Left lung (tissue), 10 donors: ENCODE results near the gene INTS15. TPM values are rescaled to one million over a fixed set of nuclear protein-coding genes. Genes with fewer than 3 reads are reported as not detected.

Source experiments
- ATAC-seq: fragments of 200-7000 bp; cut with Tn5 transposase; one replicate; pipeline ENCODE4 v1.9.1; 2020; ENCODE audit warnings: moderate library complexity
- DNase-seq, 4 donors: peaks; one replicate each; pipeline ENCODE4 v3.0.0-alpha.2; 2013 to 2020
- H3K27ac ChIP-seq, 2 donors: fragments of 200-600 bp; sonication (generic) in 1 of 2; one replicate each; pipeline versions ENCODE4 v1.5.0 to v1.8.0; 2020 to 2021
- H3K27me3 ChIP-seq, 2 donors: fragments of 200-600 bp; sonication (generic) in 1 of 2; one replicate each; pipeline versions ENCODE4 v1.5.0 to v1.8.0; 2020 to 2021
- H3K36me3 ChIP-seq, 2 donors: fragments of 200-600 bp; sonication (generic) in 1 of 2; one replicate each; pipeline versions ENCODE4 v1.5.0 to v1.8.0; 2020 to 2021
- H3K4me1 ChIP-seq, 2 donors: fragments of 200-600 bp; one replicate each; pipeline ENCODE4 v1.8.0; 2021
- H3K4me3 ChIP-seq, 2 donors: fragments of 200-600 bp; sonication (generic) in 1 of 2; one replicate each; pipeline versions ENCODE4 v1.5.0 to v1.8.0; 2020 to 2021; ENCODE audit warnings: mild to moderate bottlenecking in 1 of 2
- H3K9me3 ChIP-seq, 2 donors: fragments of 200-600 bp; sonication (generic) in 1 of 2; one replicate each; pipeline versions ENCODE4 v1.5.0 to v1.8.0; 2020 to 2021
- CTCF ChIP-seq, 2 donors: fragments of 200-600 bp; sonication (generic) in 1 of 2; IDR thresholded peaks; one replicate each; pipeline versions ENCODE4 v1.5.0 to v1.8.0; 2021; ENCODE audit warnings: antibody characterized with exemption in 2 of 2
- intact Hi-C, 2 donors: fragments of 100-400 bp; cut with DNase I; formaldehyde crosslinking; loops; one replicate each; pipeline versions ENCODE4 v1.11.2 to v1.14.2; 2022
- polyA plus RNA-seq, 6 donors: library from polyadenylated mRNA; unstranded; fragments of 120-200 nt; gene quantifications; one replicate each; pipeline ENCODE4 v1.2.1, GENCODE V29; 2013; ENCODE audit not compliant: insufficient read length in 6 of 6
- total RNA-seq, 2 donors: library from RNA; stranded (reverse); fragmentation: NEBNext Ultra II Directional; extraction: Animal tissue kit (Norgen Biotek cat#: 25700); gene quantifications; one replicate each; pipeline ENCODE4 v1.2.1, GENCODE V29; 2021
- donor health status: DM: no; HTN: yes; CAD: no.
- donor health status: DM: no; HTN: no; CAD: no.

The INTS15 gene
- total and polyA plus RNA-seq, 8 donors: 30.2 to 49.4 (median 38.3) TPM

DNA sequence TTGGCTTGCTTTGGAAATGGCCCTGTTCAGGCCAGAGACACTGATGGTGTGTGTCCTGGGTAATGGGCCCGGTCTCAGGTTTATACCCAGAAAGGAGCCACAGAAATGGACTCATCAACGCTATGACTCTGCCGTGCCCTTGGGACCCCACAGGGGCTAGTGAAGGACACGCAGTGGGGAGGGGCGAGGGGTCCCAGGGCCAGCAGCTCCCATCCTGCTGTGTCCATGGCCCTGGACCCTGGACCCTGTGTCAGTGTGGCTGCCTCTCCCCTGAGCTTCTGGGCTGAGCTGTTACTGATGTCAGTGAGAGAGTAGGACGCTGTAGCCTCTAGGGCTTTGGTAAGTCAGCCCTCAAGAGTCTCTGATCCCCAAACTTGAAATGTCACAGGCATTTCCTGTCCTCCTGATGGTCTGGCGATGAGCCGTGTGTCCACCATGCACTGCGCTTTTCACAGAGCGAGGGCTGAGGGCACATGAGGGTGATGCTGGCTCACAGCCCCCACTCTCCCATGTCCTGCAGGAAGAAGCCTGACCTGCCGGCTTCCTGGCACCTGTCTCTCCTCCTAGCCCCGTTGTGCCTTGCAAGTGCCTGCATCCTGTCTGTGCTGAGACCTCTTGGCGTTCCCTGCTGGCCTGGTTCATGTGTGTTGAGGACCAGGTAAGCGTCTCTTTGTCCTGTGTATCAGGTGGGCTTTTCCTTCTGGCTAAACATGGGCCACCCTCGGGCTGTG is 51.6 kb downstream of the INTS15 start:
- Histone ChIP-seq H3K36me3 (peaks cover 0 to 69% of the 10 kb centered on the region in 2 donors), H3K27me3 (no peaks in the 10 kb centered on the region), H3K4me3 (no peak overlapping the region), H3K9me3 (no peaks in the 10 kb centered on the region), H3K4me1 (peaks cover 6 to 29% of the 10 kb centered on the region in 2 donors), H3K27ac (no peak overlapping the region)
- DNase-seq: peak in 1 of 4 donors; percentile 51
- intact Hi-C loops: no loop called here
- ATAC-seq: no peak
- no peak for TF ChIP-seq CTCF (IDR thresholded peaks at IDR 0.05)

DNA sequence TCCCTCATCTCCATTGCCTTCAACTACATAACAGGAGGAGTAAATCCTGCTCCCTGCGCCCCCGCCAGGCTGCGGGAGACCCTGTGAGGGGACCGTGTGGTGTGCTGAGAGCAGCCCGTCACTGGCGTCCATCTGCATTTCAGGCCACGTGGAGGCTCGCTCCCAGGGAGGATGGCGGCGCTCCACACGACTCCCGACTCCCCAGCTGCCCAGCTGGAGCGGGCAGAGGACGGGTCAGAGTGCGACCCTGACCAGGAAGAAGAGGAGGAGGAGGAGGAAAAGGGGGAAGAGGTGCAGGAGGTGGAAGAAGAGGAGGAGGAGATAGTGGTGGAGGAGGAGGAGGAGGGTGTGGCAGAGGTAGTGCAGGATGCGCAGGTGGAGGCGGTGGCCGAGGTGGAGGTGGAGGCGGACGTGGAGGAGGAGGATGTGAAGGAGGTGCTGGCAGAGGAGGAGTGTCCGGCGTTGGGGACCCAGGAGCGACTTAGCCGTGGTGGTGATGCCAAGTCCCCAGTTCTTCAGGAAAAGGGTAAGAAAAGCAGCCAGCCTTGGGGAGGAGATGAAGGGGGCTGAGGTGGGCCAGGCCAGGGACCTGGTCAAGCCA is 52.5 kb downstream of the INTS15 start:
- Histone ChIP-seq H3K4me1 (peaks cover 4 to 26% of the 10 kb centered on the region in 2 donors), H3K27ac (no peak overlapping the region), H3K36me3 (peaks cover 0 to 77% of the 10 kb centered on the region in 2 donors), H3K27me3 (no peaks in the 10 kb centered on the region), H3K9me3 (no peaks in the 10 kb centered on the region), H3K4me3 (no peak overlapping the region)
- ATAC-seq (no peak), DNase-seq (peak in 1 of 4 donors; percentile 77)
- intact Hi-C loops: no loop called here
- no peak for TF ChIP-seq CTCF (IDR thresholded peaks at IDR 0.05)

DNA sequence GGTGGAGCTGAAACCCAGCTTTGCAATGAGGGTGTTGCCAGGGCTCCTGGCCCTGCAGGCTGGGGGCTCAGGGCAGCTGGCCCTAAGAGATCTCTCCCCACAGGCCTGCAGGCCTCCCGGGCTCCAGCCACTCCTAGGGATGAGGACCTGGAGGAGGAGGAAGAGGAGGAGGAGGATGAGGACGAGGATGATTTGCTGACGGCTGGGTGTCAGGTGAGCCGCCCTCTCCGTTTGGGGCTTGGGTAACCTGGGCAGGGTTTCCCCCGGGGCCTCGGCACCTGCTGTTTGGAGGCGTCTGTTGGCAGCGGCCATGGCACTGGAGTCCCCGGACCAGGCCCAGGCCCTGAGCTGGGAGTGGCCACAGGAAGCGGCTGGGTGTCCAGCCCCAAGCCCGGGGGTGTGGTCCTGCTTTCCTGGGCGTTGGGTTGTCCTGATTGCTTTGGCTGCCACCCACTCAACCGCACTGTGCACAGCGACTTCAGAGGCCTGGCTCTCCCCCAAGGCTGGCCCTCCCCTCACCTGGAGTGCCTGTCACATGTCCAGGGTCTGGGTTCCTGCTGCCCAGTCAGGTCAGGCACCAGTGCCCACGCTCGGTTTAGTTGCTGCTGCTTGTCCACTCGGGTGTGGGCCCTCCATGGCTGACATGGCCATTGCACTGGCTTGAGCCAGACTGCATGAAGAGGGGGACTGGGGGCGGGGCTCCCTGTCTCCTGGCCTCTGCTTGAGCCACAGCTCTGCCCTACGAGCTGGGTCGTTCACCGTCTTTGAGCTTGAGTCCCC is 53.2 kb downstream of the INTS15 start:
- no peaks in the 10 kb centered on the region for H3K9me3 ChIP-seq
- intact Hi-C loops: no loop called here
- ATAC-seq (no peak), DNase-seq (peak in 1 of 4 donors; percentile 71)
- no peak overlapping the region for H3K4me3 ChIP-seq
- no peak for TF ChIP-seq CTCF (IDR thresholded peaks at IDR 0.05)
- H3K36me3 ChIP-seq: peaks cover 0 to 85% of the 10 kb centered on the region in 2 donors
- no peaks in the 10 kb centered on the region for H3K27me3 ChIP-seq
- H3K4me1 ChIP-seq: peaks cover 4 to 23% of the 10 kb centered on the region in 2 donors
- no peak overlapping the region for H3K27ac ChIP-seq

DNA sequence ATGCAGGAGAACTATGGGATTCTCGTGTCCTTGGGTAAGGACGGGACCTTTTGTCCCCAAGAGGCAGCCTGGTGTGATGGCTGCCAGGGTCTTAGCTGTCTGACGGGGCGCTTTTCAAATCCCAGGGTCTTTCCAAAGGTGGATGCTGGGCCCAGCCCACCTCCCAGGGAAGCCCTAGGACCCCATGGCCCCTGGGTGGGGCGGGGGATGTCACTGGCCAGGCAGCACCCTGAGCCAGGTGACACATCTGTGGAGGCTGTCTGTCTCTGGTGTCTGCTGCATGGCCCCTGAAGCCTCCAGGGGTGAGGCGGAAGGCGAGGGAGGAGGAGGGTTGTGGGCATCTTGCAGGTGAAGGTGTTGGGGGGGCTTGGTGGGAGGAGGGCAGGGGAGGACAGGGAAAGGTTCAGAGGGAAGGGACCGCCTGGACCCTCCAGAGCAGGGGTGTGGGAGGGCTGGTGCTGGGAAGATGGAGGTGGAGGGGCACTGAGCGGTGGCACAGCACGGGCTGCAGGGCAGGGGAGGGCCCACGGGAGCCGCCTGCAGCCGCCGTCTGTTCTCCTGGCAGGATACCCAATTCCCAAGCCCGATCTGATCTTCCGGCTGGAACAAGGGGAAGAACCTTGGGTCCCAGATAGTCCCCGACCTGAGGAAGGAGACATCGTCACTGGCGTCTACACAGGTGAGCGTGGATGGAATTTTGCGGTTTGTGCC is 54.2 kb downstream of the INTS15 start:
- peak in 1 of 4 donors; percentile 51 for DNase-seq
- intact Hi-C loops: no loop called here
- H3K36me3 ChIP-seq: peaks cover 0 to 95% of the 10 kb centered on the region in 2 donors

More for the DNA sequence above, 54.2 kb downstream of the INTS15 start:
- Histone ChIP-seq H3K4me1 (peaks cover 0 to 12% of the 10 kb centered on the region in 2 donors), H3K27me3 (no peaks in the 10 kb centered on the region), H3K4me3 (no peak overlapping the region), H3K27ac (no peak overlapping the region), H3K9me3 (no peaks in the 10 kb centered on the region)
- TF ChIP-seq CTCF (IDR thresholded peaks at IDR 0.05): no peak
- no peak for ATAC-seq
